ENCODE results near the gene PCDHGB1.

DNA sequence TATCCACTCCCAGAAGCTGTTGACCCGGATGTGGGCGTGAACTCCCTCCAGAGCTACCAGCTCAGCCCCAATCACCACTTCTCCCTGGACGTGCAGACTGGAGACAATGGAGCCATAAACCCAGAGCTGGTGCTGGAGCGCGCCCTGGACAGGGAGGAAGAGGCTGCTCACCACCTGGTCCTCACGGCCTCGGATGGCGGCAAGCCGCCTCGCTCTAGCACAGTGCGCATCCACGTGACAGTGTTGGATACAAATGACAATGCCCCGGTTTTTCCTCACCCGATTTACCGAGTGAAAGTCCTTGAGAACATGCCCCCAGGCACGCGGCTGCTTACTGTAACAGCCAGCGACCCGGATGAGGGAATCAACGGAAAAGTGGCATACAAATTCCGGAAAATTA, 43.4 kb downstream of the PCDHGB1 start:
- TF ChIP-seq, protein P1, sequence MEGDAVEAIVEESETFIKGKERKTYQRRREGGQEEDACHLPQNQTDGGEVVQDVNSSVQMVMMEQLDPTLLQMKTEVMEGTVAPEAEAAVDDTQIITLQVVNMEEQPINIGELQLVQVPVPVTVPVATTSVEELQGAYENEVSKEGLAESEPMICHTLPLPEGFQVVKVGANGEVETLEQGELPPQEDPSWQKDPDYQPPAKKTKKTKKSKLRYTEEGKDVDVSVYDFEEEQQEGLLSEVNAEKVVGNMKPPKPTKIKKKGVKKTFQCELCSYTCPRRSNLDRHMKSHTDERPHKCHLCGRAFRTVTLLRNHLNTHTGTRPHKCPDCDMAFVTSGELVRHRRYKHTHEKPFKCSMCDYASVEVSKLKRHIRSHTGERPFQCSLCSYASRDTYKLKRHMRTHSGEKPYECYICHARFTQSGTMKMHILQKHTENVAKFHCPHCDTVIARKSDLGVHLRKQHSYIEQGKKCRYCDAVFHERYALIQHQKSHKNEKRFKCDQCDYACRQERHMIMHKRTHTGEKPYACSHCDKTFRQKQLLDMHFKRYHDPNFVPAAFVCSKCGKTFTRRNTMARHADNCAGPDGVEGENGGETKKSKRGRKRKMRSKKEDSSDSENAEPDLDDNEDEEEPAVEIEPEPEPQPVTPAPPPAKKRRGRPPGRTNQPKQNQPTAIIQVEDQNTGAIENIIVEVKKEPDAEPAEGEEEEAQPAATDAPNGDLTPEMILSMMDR (IDR thresholded peaks at IDR 0.05): no peak
- TF ChIP-seq TCF7L2 (IDR thresholded peaks at IDR 0.05; ENCODE audit: low read depth, low read length): no peak
- TF ChIP-seq, protein P2, sequence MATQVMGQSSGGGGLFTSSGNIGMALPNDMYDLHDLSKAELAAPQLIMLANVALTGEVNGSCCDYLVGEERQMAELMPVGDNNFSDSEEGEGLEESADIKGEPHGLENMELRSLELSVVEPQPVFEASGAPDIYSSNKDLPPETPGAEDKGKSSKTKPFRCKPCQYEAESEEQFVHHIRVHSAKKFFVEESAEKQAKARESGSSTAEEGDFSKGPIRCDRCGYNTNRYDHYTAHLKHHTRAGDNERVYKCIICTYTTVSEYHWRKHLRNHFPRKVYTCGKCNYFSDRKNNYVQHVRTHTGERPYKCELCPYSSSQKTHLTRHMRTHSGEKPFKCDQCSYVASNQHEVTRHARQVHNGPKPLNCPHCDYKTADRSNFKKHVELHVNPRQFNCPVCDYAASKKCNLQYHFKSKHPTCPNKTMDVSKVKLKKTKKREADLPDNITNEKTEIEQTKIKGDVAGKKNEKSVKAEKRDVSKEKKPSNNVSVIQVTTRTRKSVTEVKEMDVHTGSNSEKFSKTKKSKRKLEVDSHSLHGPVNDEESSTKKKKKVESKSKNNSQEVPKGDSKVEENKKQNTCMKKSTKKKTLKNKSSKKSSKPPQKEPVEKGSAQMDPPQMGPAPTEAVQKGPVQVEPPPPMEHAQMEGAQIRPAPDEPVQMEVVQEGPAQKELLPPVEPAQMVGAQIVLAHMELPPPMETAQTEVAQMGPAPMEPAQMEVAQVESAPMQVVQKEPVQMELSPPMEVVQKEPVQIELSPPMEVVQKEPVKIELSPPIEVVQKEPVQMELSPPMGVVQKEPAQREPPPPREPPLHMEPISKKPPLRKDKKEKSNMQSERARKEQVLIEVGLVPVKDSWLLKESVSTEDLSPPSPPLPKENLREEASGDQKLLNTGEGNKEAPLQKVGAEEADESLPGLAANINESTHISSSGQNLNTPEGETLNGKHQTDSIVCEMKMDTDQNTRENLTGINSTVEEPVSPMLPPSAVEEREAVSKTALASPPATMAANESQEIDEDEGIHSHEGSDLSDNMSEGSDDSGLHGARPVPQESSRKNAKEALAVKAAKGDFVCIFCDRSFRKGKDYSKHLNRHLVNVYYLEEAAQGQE (IDR thresholded peaks at IDR 0.05; ENCODE audit: insufficient read depth in 1 of 2, low read depth in 2 of 2, low read length in 1 of 2): no peak
